A549 (cell line): ENCODE results near the gene LCMT2. TPM values are rescaled to one million over a fixed set of nuclear protein-coding genes. Genes with fewer than 3 reads are reported as not detected.

ENCODE experiments used
- ATAC-seq, 2 experiments: fragments of 200-7000 bp in 1 of 2; fragments of >200 bp in 1 of 2; cut with Nextera tagmentation in 1 of 2; cut with Tn5 transposase in 1 of 2; 3 replicates each; pipeline versions ENCODE4 v1.8.0 to v1.9.1; 2018 to 2020; ENCODE audit warnings: mild to moderate bottlenecking in 1 of 2, moderate library complexity in 1 of 2
- CTCF ChIA-PET: fragments of 300-600 bp; sonication (Branson Sonifier 250); formaldehyde crosslinking; extraction: SDS; loops from one replicate; lab custom pipeline; 2021; ENCODE audit warnings: antibody characterized with exemption, inconsistent platforms; lab: Yijun Ruan, JAX
- POLR2A ChIA-PET: fragments of 350-600 bp; formaldehyde crosslinking; extraction: SDS; loops from one replicate; lab custom pipeline; 2021; ENCODE audit warnings: antibody characterized with exemption, inconsistent platforms; lab: Yijun Ruan, JAX
- DNase-seq, 2 experiments: peaks; one replicate each; pipeline versions ENCODE4 v3.0.0 to v3.0.0-alpha.2; 2011 to 2016; ENCODE audit warnings: low read depth in 1 of 2, low spot score in 1 of 2
- FAIRE-seq: peaks from 2 replicates; lab custom pipeline; 2011; peaks lifted over from hg19 to GRCh38; lab: Jason Lieb, UNC
- H3K27ac ChIP-seq, 2 experiments: fragments of >200 bp; sonication (Bioruptor Twin); formaldehyde crosslinking; 3 replicates each; pipeline ENCODE4 v1.5.1; 2016 to 2017
- H3K4me1 ChIP-seq: fragments of >200 bp; sonication (Bioruptor Twin); formaldehyde crosslinking; 3 replicates; pipeline ENCODE4 v1.6.1; 2016
- H3K4me2 ChIP-seq: fragments of >200 bp; sonication (Bioruptor Twin); formaldehyde crosslinking; 3 replicates; pipeline ENCODE4 v1.6.1; 2016
- H3K4me3 ChIP-seq: fragments of >200 bp; sonication (Bioruptor Twin); formaldehyde crosslinking; 3 replicates; pipeline ENCODE4 v1.5.1; 2016
- H3K9me3 ChIP-seq: fragments of >200 bp; sonication (Bioruptor Twin); formaldehyde crosslinking; 3 replicates; pipeline ENCODE4 v1.6.1; 2016
- CBX2 ChIP-seq: fragments of 200-600 bp; sonication (generic); IDR thresholded peaks from 2 replicates; pipeline ENCODE4 v1.6.1; 2016; ENCODE audit warnings: low read depth, mild to moderate bottlenecking, borderline replicate concordance
- CHD2 ChIP-seq: fragments of 150-350 bp; IDR thresholded peaks from 2 replicates; pipeline ENCODE4 v1.6.1; 2014; ENCODE audit warnings: low read length; ENCODE audit not compliant: partially characterized antibody
- CHD4 ChIP-seq: fragments of 200-600 bp; sonication (generic); IDR thresholded peaks from 2 replicates; pipeline ENCODE4 v1.6.1; 2016; ENCODE audit warnings: antibody characterized with exemption, mild to moderate bottlenecking, borderline replicate concordance
- ESRRA ChIP-seq: fragments of 150-350 bp; IDR thresholded peaks from 2 replicates; pipeline ENCODE4 v1.6.1; 2014; ENCODE audit warnings: mild to moderate bottlenecking, low read length, borderline replicate concordance
- FOSB ChIP-seq: fragments of 250-450 bp; sonication (Bioruptor Pico); IDR thresholded peaks from 2 replicates; pipeline ENCODE4 v1.5.0; 2020; ENCODE audit warnings: mild to moderate bottlenecking, moderate library complexity
- FOSL2 ChIP-seq, 2 experiments: fragments of 450-650 bp in 1 of 2; fragments of >200 bp in 1 of 2; sonication (Bioruptor Twin) in 1 of 2; formaldehyde crosslinking; IDR thresholded peaks; 2 replicates each; pipeline versions ENCODE4 v1.5.0 to v1.6.1; 2016 to 2020; ENCODE audit warnings: mild to moderate bottlenecking in 1 of 2, moderate library complexity in 1 of 2
- GATA3 ChIP-seq: IDR thresholded peaks from 2 replicates; pipeline ENCODE4 v1.6.1; 2012; ENCODE audit warnings: borderline replicate concordance
- HEYL ChIP-seq: fragments of 250-450 bp; sonication (Bioruptor Pico); IDR thresholded peaks from 2 replicates; pipeline ENCODE4 v1.8.0; 2021; ENCODE audit warnings: mild to moderate bottlenecking, moderate library complexity
- HOXB13 ChIP-seq: fragments of 250-450 bp; sonication (Bioruptor Pico); IDR thresholded peaks from 2 replicates; pipeline ENCODE4 v1.5.0; 2020; ENCODE audit warnings: low read depth, mild to moderate bottlenecking, moderate library complexity
- JUNB ChIP-seq: fragments of >200 bp; sonication (Bioruptor Twin); formaldehyde crosslinking; IDR thresholded peaks from 2 replicates; pipeline ENCODE4 v1.6.1; 2016
- KDM1A ChIP-seq: fragments of 200-600 bp; sonication (generic); IDR thresholded peaks from 2 replicates; pipeline ENCODE4 v1.6.1; 2016; ENCODE audit warnings: low read depth, mild to moderate bottlenecking
- KDM5A ChIP-seq: fragments of 200-600 bp; sonication (generic); IDR thresholded peaks from 2 replicates; pipeline ENCODE4 v1.6.1; 2016; ENCODE audit warnings: antibody characterized with exemption, mild to moderate bottlenecking
- NPAS2 ChIP-seq: fragments of 250-450 bp; sonication (Bioruptor Pico); IDR thresholded peaks from 2 replicates; pipeline ENCODE4 v1.8.0; 2022; ENCODE audit warnings: mild to moderate bottlenecking, moderate library complexity, borderline replicate concordance
- POLR2A ChIP-seq: IDR thresholded peaks from 2 replicates; pipeline ENCODE4 v1.6.1; 2012; ENCODE audit warnings: mild to moderate bottlenecking, low read length
- POLR2AphosphoS2 ChIP-seq: conservative IDR thresholded peaks from 2 replicates; pipeline ENCODE4 v1.6.1; 2012; ENCODE audit warnings: low read length, improper control_type of control experiment, inconsistent platforms
- RAD21 ChIP-seq, 2 experiments: fragments of >200 bp in 1 of 2; sonication (Bioruptor Twin) in 1 of 2; formaldehyde crosslinking in 1 of 2; IDR thresholded peaks in 1 of 2; conservative IDR thresholded peaks in 1 of 2; 2 replicates in 1 of 2; 3 replicates in 1 of 2; pipeline ENCODE4 v1.6.1; 2012 to 2018; ENCODE audit warnings: inconsistent platforms in 1 of 2
- RARB ChIP-seq: fragments of 250-450 bp; sonication (Bioruptor Pico); IDR thresholded peaks from 2 replicates; pipeline ENCODE4 v1.8.0; 2021; ENCODE audit warnings: mild to moderate bottlenecking, moderate library complexity
- RCOR1 ChIP-seq: fragments of 150-350 bp; IDR thresholded peaks from 2 replicates; pipeline ENCODE4 v1.6.1; 2014; ENCODE audit warnings: antibody characterized with exemption, low read length, low read depth
- RFX5 ChIP-seq: fragments of 450-650 bp; IDR thresholded peaks from 2 replicates; pipeline ENCODE4 v1.7.1; 2014; ENCODE audit warnings: antibody characterized with exemption, mild to moderate bottlenecking, moderate library complexity
- SREBF2 ChIP-seq: fragments of 450-650 bp; IDR thresholded peaks from 2 replicates; pipeline ENCODE4 v1.6.1; 2014; ENCODE audit warnings: mild to moderate bottlenecking, moderate library complexity
- ZC3H11A ChIP-seq: fragments of 450-650 bp; IDR thresholded peaks from 2 replicates; pipeline ENCODE4 v1.6.1; 2014; ENCODE audit warnings: antibody characterized with exemption, mild to moderate bottlenecking
- WGBS: methylation state at CpG from one replicate; pipeline ENCODE4 v1.1.6; 2017; ENCODE audit errors: missing lambda C conversion rate; 5-methylcytosine and 5-hydroxymethylcytosine counted together
- polyA plus RNA-seq, 4 experiments: library from polyadenylated mRNA; depleted of rRNA in 3 of 4; stranded (reverse); fragments of >200 nt; fragmentation: RNase III in 1 of 4; extraction: RNeasy Plus Mini Kit Qiagen cat#74134 plus additional on column Dnase treatment in 1 of 4; gene quantifications; 2 replicates in 3 of 4; 3 replicates in 1 of 4; pipeline ENCODE4 v1.2.3, GENCODE V29; 2011 to 2017
- TF ChIP-seq, protein P1 (sequence below): IDR thresholded peaks from 2 replicates; pipeline ENCODE4 v1.6.1; 2012; ENCODE audit warnings: low read depth, borderline replicate concordance
- TF ChIP-seq, protein P2 (sequence below): fragments of >200 bp; sonication (Bioruptor Twin); formaldehyde crosslinking; IDR thresholded peaks from 2 replicates; pipeline ENCODE4 v1.6.1; 2016

Gene LCMT2
- polyA plus RNA-seq, 2 of the 4 experiments (the other 2 are of a cell fraction) = 8.3 to 9.7 TPM

DNA sequence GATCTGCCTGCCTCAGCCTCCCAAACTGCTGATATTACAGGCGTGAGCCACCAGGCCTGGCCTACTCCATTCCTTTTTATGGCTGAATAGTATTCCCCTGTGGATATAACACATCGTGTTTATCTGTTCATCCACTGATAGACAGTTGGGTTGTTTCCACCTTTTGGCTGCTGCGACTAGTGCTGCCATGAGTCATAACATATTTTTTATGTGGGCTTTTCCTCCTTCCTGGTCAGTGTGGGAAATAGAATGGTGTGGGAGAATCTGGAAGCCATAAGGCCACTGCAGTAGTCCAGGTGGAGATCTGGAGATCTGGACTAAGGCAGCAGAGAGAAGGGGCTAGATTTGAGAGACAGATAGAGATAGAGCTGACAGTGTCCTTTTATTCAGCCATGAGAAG is 16.2 kb downstream of the LCMT2 start (continued):
- TF ChIP-seq FOSL2 (IDR thresholded peaks at IDR 0.05) = no peak
- no peak for TF ChIP-seq FOSL2 (CRISPR knock-in tag; IDR thresholded peaks at IDR 0.05)
- TF ChIP-seq, protein P1, sequence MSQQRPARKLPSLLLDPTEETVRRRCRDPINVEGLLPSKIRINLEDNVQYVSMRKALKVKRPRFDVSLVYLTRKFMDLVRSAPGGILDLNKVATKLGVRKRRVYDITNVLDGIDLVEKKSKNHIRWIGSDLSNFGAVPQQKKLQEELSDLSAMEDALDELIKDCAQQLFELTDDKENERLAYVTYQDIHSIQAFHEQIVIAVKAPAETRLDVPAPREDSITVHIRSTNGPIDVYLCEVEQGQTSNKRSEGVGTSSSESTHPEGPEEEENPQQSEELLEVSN = no peak
- TF ChIP-seq FOSB (CRISPR knock-in tag) = no peak
- no peak for TF ChIP-seq ESRRA
- TF ChIP-seq RFX5 = no peak
- no peak for TF ChIP-seq HEYL (CRISPR knock-in tag)

DNA sequence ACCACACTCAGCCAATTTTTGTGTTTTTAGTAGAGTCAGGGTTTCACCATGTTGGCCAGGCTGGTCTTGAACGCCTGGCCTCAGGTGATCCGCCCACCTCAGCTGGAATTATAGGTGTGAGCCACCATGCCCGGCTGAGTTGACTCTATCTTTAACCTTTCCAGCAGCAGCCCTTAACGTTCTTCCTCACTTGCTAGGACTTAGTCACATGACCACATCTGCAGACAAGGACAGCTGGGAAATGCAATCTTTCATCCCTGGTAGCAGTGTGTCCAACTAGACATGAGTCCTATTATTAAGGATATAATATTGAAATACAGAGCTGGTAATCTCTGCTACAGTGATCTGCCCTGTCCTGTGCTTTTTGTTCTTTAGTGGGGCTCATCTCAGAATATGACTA is 18.0 kb downstream of the LCMT2 start:
- no peaks in the 10 kb centered on the region for H3K9me3 ChIP-seq
- WGBS = 0% methylated on average over 4 of the region's 4 CpGs
- ChIA-PET CTCF (no interaction called here), POLR2A (no interaction called here)
- H3K4me2 ChIP-seq = no peak overlapping the region
- no peaks in the 10 kb centered on the region for H3K4me1 ChIP-seq
- no peak for DNase-seq
- no peak overlapping the region for H3K27ac ChIP-seq
- no peak for TF ChIP-seq JUNB
- no peak for TF ChIP-seq POLR2AphosphoS2
- no peak for TF ChIP-seq RCOR1
- TF ChIP-seq RARB = no peak
- no peak for FAIRE-seq
- no peak overlapping the region for H3K4me3 ChIP-seq
- no peak for ATAC-seq

DNA sequence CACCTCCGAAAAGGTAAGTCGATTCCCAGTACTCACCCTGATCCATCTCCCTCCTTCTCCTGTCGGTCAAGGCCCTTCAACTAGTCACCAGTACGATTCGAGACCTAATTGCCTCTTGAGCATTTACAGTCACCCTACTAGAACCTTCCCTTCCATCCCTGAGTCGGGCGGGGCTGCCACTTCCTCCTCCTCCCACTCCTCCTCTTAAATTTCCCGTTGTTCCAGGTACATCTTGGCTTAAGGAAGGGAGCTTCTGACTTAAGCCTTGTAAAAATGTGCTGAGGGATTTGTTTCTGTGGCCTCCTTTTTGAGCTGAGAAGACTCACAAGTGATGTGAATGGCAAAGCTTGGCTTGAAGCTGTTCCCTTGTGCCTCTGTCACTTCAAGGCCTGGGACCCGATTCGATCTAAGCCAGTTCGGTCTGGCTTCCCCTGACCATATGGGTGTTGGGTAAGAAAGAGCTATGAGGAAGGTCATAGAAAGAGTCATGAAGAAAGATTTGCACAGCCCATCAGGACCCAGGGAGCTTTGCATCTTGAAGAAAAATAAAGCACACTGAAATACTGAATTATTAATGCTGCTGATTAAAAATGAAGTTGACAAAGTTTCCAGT is 28.1 kb downstream of the LCMT2 start, which contains the start of gene TGM7:
Gene TGM7, minus strand, starts transcription at position 51 of the 613 bp plus-strand sequence.
- FAIRE-seq (no peak), DNase-seq (no peak), ATAC-seq (no peak)
- Histone ChIP-seq H3K4me2 (no peak within 1 kb of the TSS), H3K27ac (no peak within 1 kb of the TSS), H3K4me3 (no peak within 1 kb of the TSS), H3K9me3 (no peaks in the 10 kb centered on the region), H3K4me1 (no peaks in the 10 kb centered on the region)
- CTCF ChIA-PET = interaction anchor here (1.3 to 1.5 kb wide), 2 partner anchors 20 to 77 kb away, joined by 3 to 7 read pairs; no protein-coding TSS in a partner anchor
- POLR2A ChIA-PET = no interaction called here
- TF ChIP-seq ZC3H11A = no peak
- TF ChIP-seq KDM1A = no peak
- TF ChIP-seq RAD21 (conservative IDR thresholded peaks at IDR 0.05 in 1 of 2, IDR thresholded peaks at IDR 0.05 in 1 of 2) = no peak
- TF ChIP-seq, protein P1 = no peak
- no peak for TF ChIP-seq NPAS2
- WGBS = 65% methylated on average over 11 of the region's 11 CpGs

DNA sequence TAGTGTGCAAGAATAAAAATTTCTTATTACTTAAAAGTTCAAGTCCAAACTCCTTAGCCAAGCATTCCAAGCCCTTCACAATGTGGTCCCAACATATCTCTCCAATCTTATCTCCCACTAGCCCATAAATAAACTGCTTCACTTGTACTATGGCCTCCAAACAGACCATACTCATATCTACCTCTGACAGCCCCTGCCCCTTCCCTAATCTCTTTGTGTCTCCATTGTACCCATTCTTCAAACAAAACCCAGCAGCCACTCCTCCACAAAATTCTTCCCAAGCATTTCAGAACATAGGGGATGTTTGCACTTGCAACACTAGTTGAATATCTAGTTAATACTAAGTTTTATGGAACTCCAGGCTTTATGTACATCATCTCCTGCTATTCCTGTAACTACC is 30.5 kb downstream of the LCMT2 start:
- FAIRE-seq = no peak

More for the DNA sequence above, 30.5 kb downstream of the LCMT2 start:
- Histone ChIP-seq H3K4me2 (no peak overlapping the region), H3K4me1 (no peaks in the 10 kb centered on the region), H3K27ac (no peak overlapping the region), H3K4me3 (no peak overlapping the region), H3K9me3 (no peaks in the 10 kb centered on the region)
- DNase-seq = no peak
- CTCF ChIA-PET = interaction anchor here (0.7 kb wide), 1 partner anchor 116 kb away, joined by 3 read pairs; no protein-coding TSS in a partner anchor
- TF ChIP-seq ESRRA (no peak), CHD2 (no peak), CBX2 (no peak), HOXB13 (CRISPR knock-in tag) (no peak), RARB (no peak), POLR2A (no peak), HEYL (CRISPR knock-in tag) (no peak), SREBF2 (no peak), CHD4 (no peak), RCOR1 (no peak), GATA3 (no peak), KDM5A (no peak)
- TF ChIP-seq, protein P2, sequence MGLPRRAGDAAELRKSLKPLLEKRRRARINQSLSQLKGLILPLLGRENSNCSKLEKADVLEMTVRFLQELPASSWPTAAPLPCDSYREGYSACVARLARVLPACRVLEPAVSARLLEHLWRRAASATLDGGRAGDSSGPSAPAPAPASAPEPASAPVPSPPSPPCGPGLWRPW = no peak
- no peak for ATAC-seq
- POLR2A ChIA-PET = no interaction called here
